Gastroesophageal sphincter (tissue), 3 donors: ENCODE data around the gene PMVK.

Experiments used
- POLR2A ChIP-seq, 2 donors: fragments of 450-650 bp; IDR thresholded peaks; one replicate each; pipeline ENCODE4 v1.6.1; 2017; ENCODE audit warnings: antibody characterized with exemption in 2 of 2, mild to moderate bottlenecking in 2 of 2, moderate library complexity in 1 of 2
- POLR2AphosphoS5 ChIP-seq: sonication (generic); formaldehyde crosslinking; IDR thresholded peaks from one replicate; pipeline ENCODE4 v1.6.1; 2017; ENCODE audit warnings: antibody characterized with exemption
- TF ChIP-seq, protein P1 (sequence below), 4 experiments: fragments of 200-600 bp in 2 of 4; fragments of 450-650 bp in 2 of 4; sonication (generic) in 1 of 4; IDR thresholded peaks; one replicate each; pipeline ENCODE4 v1.5.1; 2017 to 2019; ENCODE audit warnings: antibody characterized with exemption in 4 of 4, mild to moderate bottlenecking in 2 of 4, moderate library complexity in 2 of 4

- peak in 1 of 2 donors; percentile 39 for TF ChIP-seq POLR2A (IDR thresholded peaks at IDR 0.05)
- TF ChIP-seq, protein P1, sequence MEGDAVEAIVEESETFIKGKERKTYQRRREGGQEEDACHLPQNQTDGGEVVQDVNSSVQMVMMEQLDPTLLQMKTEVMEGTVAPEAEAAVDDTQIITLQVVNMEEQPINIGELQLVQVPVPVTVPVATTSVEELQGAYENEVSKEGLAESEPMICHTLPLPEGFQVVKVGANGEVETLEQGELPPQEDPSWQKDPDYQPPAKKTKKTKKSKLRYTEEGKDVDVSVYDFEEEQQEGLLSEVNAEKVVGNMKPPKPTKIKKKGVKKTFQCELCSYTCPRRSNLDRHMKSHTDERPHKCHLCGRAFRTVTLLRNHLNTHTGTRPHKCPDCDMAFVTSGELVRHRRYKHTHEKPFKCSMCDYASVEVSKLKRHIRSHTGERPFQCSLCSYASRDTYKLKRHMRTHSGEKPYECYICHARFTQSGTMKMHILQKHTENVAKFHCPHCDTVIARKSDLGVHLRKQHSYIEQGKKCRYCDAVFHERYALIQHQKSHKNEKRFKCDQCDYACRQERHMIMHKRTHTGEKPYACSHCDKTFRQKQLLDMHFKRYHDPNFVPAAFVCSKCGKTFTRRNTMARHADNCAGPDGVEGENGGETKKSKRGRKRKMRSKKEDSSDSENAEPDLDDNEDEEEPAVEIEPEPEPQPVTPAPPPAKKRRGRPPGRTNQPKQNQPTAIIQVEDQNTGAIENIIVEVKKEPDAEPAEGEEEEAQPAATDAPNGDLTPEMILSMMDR (IDR thresholded peaks at IDR 0.05) = no peak
- peak; percentile 93 for TF ChIP-seq POLR2AphosphoS5
Measured at GRCh38 chr1:154972517-154973343, 36.2 kb upstream of the PMVK start.
